Body of pancreas (tissue), 4 donors: ENCODE data around the gene THADA.

Experiments used
- CTCF ChIP-seq, 7 experiments: fragments of 450-650 bp in 4 of 7; fragments of 200-600 bp in 3 of 7; sonication (generic) in 3 of 7; IDR thresholded peaks; one replicate each; pipeline ENCODE4 v1.5.1; 2016 to 2019; ENCODE audit warnings: antibody characterized with exemption in 7 of 7
- POLR2A ChIP-seq, 3 donors: fragments of 450-650 bp; IDR thresholded peaks; one replicate each; pipeline ENCODE4 v1.6.1; 2016; ENCODE audit warnings: antibody characterized with exemption in 3 of 3, mild to moderate bottlenecking in 2 of 3

GRCh38 chr2:43563679-43564078 is 32.2 kb downstream of the THADA start:
- TF ChIP-seq CTCF (IDR thresholded peaks at IDR 0.05) (no peak), POLR2A (IDR thresholded peaks at IDR 0.05) (no peak)
